AG04450 (cell line): ENCODE measurements around the gene UNC5A. TPM values are rescaled to one million over a fixed set of nuclear protein-coding genes. Genes with fewer than 3 reads are reported as not detected.

Experiments used
- CTCF ChIA-PET: fragments of 300-600, 350-600 bp; formaldehyde crosslinking; extraction: SDS; loops from one replicate; lab custom pipeline; 2022; ENCODE audit warnings: antibody characterized with exemption, inconsistent platforms; lab: Charles Lee
- POLR2A ChIA-PET: fragments of 350-600 bp; formaldehyde crosslinking; extraction: SDS; loops from one replicate; lab custom pipeline; 2021; ENCODE audit warnings: antibody characterized with exemption, inconsistent platforms; lab: Yijun Ruan, JAX
- DNase-seq: peaks from one replicate; pipeline ENCODE4 v3.0.0-alpha.2; 2011; ENCODE audit warnings: low read depth, low spot score
- H3K27ac ChIP-seq: one replicate; pipeline ENCODE4 v1.5.1; 2012; ENCODE audit warnings: low read depth, low read length, control low read depth
- H3K27me3 ChIP-seq: one replicate; pipeline ENCODE4 v1.6.0; 2012; ENCODE audit warnings: low read length; ENCODE audit not compliant: control insufficient read depth, insufficient read depth
- H3K4me3 ChIP-seq: 2 replicates; pipeline ENCODE4 v1.5.1; 2011; ENCODE audit warnings: mild to moderate bottlenecking, low read depth, low read length, control low read depth
- H3K9me3 ChIP-seq: 2 replicates; pipeline ENCODE4 v1.5.1; 2012; ENCODE audit warnings: low read length; ENCODE audit not compliant: control insufficient read depth, insufficient read depth
- polyA plus RNA-seq: library from polyadenylated mRNA; depleted of rRNA; stranded (reverse); fragments of >200 nt; gene quantifications from 2 replicates; pipeline ENCODE4 v1.2.3, GENCODE V29; 2011
- TF ChIP-seq, protein P1 (sequence below): IDR thresholded peaks from 2 replicates; pipeline ENCODE4 v1.5.1; 2011; ENCODE audit warnings: low read depth, low read length, control low read depth, inconsistent platforms

UNC5A gene
- polyA plus RNA-seq, 1 experiment, result not detected

DNA sequence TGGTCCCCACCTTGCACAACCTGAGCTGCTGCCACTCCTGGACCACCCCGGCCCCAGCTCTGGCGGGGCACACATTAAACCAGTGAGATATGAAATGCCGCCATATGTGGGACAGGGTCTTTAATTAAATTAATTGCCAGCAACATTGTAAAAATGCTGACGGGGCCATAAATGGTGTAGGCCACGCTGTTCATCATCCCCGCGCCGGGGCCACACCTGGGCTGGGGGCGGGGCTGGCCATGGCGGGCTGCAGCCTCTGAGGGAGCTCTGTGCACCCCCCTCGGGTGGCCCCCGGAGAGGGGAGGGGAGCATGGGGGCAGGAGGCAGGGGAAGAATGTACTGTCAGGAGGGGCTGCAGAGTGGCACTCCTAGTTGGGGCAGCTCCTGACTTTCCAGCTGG lies 41.0 kb downstream of the UNC5A start:
- TF ChIP-seq, protein P1, sequence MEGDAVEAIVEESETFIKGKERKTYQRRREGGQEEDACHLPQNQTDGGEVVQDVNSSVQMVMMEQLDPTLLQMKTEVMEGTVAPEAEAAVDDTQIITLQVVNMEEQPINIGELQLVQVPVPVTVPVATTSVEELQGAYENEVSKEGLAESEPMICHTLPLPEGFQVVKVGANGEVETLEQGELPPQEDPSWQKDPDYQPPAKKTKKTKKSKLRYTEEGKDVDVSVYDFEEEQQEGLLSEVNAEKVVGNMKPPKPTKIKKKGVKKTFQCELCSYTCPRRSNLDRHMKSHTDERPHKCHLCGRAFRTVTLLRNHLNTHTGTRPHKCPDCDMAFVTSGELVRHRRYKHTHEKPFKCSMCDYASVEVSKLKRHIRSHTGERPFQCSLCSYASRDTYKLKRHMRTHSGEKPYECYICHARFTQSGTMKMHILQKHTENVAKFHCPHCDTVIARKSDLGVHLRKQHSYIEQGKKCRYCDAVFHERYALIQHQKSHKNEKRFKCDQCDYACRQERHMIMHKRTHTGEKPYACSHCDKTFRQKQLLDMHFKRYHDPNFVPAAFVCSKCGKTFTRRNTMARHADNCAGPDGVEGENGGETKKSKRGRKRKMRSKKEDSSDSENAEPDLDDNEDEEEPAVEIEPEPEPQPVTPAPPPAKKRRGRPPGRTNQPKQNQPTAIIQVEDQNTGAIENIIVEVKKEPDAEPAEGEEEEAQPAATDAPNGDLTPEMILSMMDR, result no peak
- no peak overlapping the region for H3K4me3 ChIP-seq
- ChIA-PET POLR2A (no interaction called here), CTCF (no interaction called here)
- no peaks in the 10 kb centered on the region; the same call in 1 of the 2 replicates for H3K9me3 ChIP-seq
- H3K27ac ChIP-seq, result no peak overlapping the region
- peaks cover 42% of the 10 kb centered on the region for H3K27me3 ChIP-seq
- DNase-seq, result no peak

DNA sequence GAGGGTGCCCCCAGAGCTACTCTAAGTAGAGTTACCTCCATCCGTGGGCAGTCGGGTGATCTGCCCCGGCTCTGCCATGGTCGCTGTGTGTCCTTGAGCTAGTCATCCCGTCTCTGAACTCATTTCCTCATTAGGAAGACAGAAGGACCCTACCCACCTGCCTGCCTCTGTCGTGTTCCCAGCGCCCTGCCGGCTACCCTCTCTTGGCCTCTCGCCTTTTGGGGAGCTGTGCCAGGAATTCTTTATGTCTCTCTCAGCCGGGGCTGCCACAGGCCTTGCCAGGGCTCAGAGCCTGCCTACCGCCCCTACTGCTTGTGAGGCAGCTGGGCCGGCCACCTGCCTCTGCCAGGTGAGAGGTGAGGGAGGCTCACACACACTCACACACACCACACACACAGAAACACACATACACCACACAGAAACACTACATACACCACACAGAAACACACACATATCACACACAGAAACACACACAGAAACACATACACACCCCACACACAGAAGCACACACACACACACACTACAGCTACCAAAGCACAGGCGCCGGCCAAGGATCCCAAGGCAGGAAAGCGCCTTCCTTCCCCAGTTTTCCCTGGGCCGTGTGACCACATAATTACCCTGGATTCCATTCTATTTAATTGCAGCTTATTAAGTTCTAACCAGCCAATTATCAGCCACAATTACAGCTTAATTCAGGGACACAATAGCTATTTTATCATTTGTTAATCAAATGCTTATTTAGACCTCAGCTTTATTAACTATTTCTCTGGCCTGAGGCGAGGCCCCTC lies 41.7 kb downstream of the UNC5A start:
- H3K4me3 ChIP-seq, result no peak overlapping the region
- no peak for DNase-seq
- H3K27me3 ChIP-seq, result peaks cover 40% of the 10 kb centered on the region
- TF ChIP-seq, protein P1, result no peak
- H3K9me3 ChIP-seq, result no peaks in the 10 kb centered on the region
- CTCF ChIA-PET, result interaction anchor here (1.0 kb wide), 1 partner anchor 191 kb away, joined by 3 read pairs; no protein-coding TSS in a partner anchor
- H3K27ac ChIP-seq, result no peak overlapping the region
- POLR2A ChIA-PET, result no interaction called here

DNA sequence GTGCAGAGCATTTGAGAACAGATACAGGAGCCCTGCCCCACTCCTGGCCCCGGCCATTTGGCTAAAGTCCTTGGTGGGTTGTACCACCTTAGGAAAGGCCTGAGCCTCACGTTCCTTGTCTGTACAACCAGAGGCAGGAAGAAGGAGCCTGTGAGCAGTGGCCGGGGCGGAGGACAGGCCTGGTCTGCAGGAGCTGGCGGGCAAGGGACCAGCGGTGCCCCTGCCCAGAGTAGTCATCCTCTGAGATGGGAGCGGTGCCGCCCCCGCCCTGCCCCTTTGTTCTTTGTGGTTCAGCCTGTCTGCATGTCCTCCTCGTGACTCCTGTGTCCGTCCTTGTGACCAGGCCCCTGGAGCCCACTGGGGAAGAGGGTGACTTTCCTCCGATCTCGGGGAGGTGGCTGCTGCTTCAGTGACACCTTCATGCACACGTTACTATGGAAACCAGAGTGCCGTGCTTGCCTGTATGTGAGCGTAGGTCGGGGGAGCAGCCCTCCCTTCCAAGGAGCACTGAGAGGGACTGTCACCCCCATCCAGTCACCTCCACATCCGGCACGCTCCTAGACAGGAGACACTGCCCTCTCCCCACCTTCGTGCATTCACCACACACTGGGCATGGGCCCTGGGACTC lies 42.9 kb downstream of the UNC5A start:
- no peaks in the 10 kb centered on the region for H3K9me3 ChIP-seq
- ChIA-PET POLR2A (no interaction called here), CTCF (no interaction called here)
- H3K27ac ChIP-seq, result no peak overlapping the region
- no peak overlapping the region for H3K4me3 ChIP-seq
- TF ChIP-seq, protein P1, result no peak
- DNase-seq, result no peak
- peaks cover 40% of the 10 kb centered on the region for H3K27me3 ChIP-seq

DNA sequence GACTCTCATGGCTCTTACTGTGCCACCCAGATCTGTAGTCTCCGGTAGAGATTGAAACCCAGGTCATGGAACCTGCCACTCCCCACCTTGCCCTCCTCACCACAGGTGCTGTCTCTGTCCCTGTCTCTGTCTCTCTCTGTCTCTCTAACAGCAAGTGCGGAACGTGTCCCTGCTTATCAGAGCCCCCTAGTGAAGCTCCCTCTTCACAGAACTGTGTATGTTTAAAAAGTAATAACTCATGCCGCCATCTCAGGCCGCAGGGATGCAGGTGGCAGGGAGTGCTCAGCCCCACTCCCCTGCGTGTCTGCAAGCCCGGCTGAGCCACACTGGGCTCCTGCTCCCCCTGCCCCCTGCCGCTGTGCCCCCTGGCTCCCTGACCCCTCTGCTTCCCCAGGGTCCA lies 43.8 kb downstream of the UNC5A start:
- TF ChIP-seq, protein P1, result no peak
- ChIA-PET CTCF (no interaction called here), POLR2A (no interaction called here)
- no peak overlapping the region for H3K27ac ChIP-seq
- H3K4me3 ChIP-seq, result no peak overlapping the region
- H3K27me3 ChIP-seq, result peaks cover 42% of the 10 kb centered on the region
- no peak for DNase-seq
- H3K9me3 ChIP-seq, result no peaks in the 10 kb centered on the region

DNA sequence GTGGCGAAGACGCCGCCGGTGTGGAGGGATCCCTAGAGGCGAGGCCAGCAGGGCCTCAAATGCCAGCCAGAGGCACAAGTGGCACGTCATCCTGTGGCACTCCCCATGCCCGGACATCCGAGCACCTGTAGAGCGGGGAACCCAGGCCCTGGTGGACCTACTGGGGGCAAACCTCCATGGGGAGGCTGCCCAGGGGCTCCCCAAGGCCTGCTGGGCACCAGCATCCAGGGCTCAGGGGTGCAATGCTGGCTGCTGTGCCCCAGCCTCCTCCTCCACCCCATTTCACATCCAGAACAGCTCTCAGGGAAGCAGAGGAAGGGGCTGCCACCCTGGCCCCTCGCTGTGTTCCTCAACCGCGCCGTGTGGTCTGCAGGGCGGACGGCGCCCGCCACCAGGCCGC lies 45.2 kb downstream of the UNC5A start:
- ChIA-PET POLR2A (no interaction called here), CTCF (no interaction called here)
- no peak overlapping the region for H3K4me3 ChIP-seq
- TF ChIP-seq, protein P1, result no peak
- no peaks in the 10 kb centered on the region for H3K9me3 ChIP-seq
- H3K27ac ChIP-seq, result no peak overlapping the region
- H3K27me3 ChIP-seq, result peaks cover 45% of the 10 kb centered on the region
- DNase-seq, result no peak
